H1 (cell line): ENCODE measurements around the gene STX19. TPM values are rescaled to one million over a fixed set of nuclear protein-coding genes. Genes with fewer than 3 reads are reported as not detected.

Experiments
- CTCF ChIA-PET: fragments of 300-600 bp; sonication (Branson Sonifier 250); formaldehyde crosslinking; loops from one replicate; lab custom pipeline; 2021; ENCODE audit not compliant: partially characterized antibody; lab: Charles Lee
- POLR2A ChIA-PET: fragments of 300-600 bp; sonication (Branson Sonifier 250); formaldehyde crosslinking; loops from one replicate; lab custom pipeline; 2021; ENCODE audit warnings: inconsistent platforms; ENCODE audit not compliant: partially characterized antibody; lab: Charles Lee
- DNase-seq, 2 experiments: peaks; one replicate each; pipeline versions ENCODE4 v3.0.0 to v3.0.0-alpha.2; 2010 to 2022; ENCODE audit warnings: low spot score in 2 of 2, low read depth in 1 of 2, mixed read lengths in 1 of 2
- FAIRE-seq: peaks from 2 replicates; lab custom pipeline; 2011; peaks lifted over from hg19 to GRCh38; lab: Jason Lieb, UNC
- H2AFZ ChIP-seq: 2 replicates; pipeline ENCODE4 v1.8.1; 2012; ENCODE audit warnings: low read length, inconsistent platforms
- H2AK5ac ChIP-seq: 2 replicates; pipeline ENCODE4 v1.6.1; 2013; ENCODE audit warnings: low read depth, low read length
- H2BK120ac ChIP-seq: replicated peaks from 2 replicates; pipeline ENCODE3; 2013; ENCODE audit warnings: low read depth, low read length, inconsistent platforms
- H2BK12ac ChIP-seq: 2 replicates; pipeline ENCODE4 v1.6.1; 2013; ENCODE audit warnings: low read depth, low read length
- H2BK15ac ChIP-seq: 2 replicates; pipeline ENCODE4 v1.6.1; 2013; ENCODE audit warnings: low read length
- H2BK20ac ChIP-seq: 2 replicates; pipeline ENCODE4 v1.6.1; 2013; ENCODE audit warnings: low read length
- H2BK5ac ChIP-seq: 2 replicates; pipeline ENCODE4 v1.6.1; 2013; ENCODE audit warnings: low read depth, low read length
- H3K14ac ChIP-seq: 2 replicates; pipeline ENCODE4 v1.6.1; 2013; ENCODE audit warnings: inconsistent platforms; ENCODE audit not compliant: insufficient read length
- H3K18ac ChIP-seq: 2 replicates; pipeline ENCODE4 v1.6.1; 2013; ENCODE audit warnings: low read length; ENCODE audit errors: extremely low read depth
- H3K23ac ChIP-seq: 2 replicates; pipeline ENCODE4 v1.6.1; 2013; ENCODE audit warnings: inconsistent platforms; ENCODE audit not compliant: insufficient read length
- H3K23me2 ChIP-seq: 2 replicates; pipeline ENCODE4 v1.6.1; 2013; ENCODE audit warnings: low read depth, low read length
- H3K27ac ChIP-seq: 2 replicates; pipeline ENCODE4 v1.6.1; 2011; ENCODE audit warnings: low read depth, low read length, inconsistent platforms
- H3K27me3 ChIP-seq, 4 experiments: replicated peaks in 1 of 4; 1 replicate in 1 of 4; 2 replicates in 3 of 4; pipeline versions ENCODE4 v1.6.1 to v1.8.1; 2011 to 2013; ENCODE audit warnings: low read length in 3 of 4, mild to moderate bottlenecking in 3 of 4, inconsistent platforms in 2 of 4, mixed read lengths in 2 of 4, moderate library complexity in 1 of 4; ENCODE audit not compliant: control insufficient read depth in 3 of 4, insufficient read depth in 3 of 4; ENCODE audit errors: extremely low read depth in 1 of 4
- H3K36me3 ChIP-seq, 4 experiments: 2 replicates each; pipeline versions ENCODE4 v1.6.1 to v1.8.1; 2011 to 2013; ENCODE audit warnings: mild to moderate bottlenecking in 4 of 4, low read length in 3 of 4, moderate library complexity in 2 of 4, control low read depth in 1 of 4, inconsistent platforms in 1 of 4; ENCODE audit not compliant: insufficient read depth in 4 of 4, control insufficient read depth in 2 of 4
- H3K4ac ChIP-seq: replicated peaks from 2 replicates; pipeline ENCODE3; 2013; ENCODE audit warnings: low read length, low read depth, mixed read lengths, inconsistent platforms; ENCODE audit not compliant: insufficient read length
- H3K4me1 ChIP-seq, 4 experiments: replicated peaks in 1 of 4; 1 replicate in 1 of 4; 2 replicates in 3 of 4; pipeline versions ENCODE4 v1.6.1 to v1.8.1; 2011 to 2013; ENCODE audit warnings: low read length in 3 of 4, inconsistent platforms in 2 of 4, mixed read lengths in 1 of 4; ENCODE audit not compliant: insufficient read depth in 4 of 4, control insufficient read depth in 3 of 4
- H3K4me2 ChIP-seq, 2 experiments: 2 replicates each; pipeline versions ENCODE4 v1.6.1 to v1.8.1; 2011 to 2013; ENCODE audit warnings: low read depth in 2 of 2, low read length in 2 of 2, control low read depth in 1 of 2, inconsistent platforms in 1 of 2, mild to moderate bottlenecking in 1 of 2; ENCODE audit not compliant: insufficient read depth in 1 of 2
- H3K4me3 ChIP-seq, 4 experiments: fragments of 200-600, 300-600 bp in 1 of 4; sonication (generic), shearing (Covaris generic), sonication (Bioruptor Twin) in 1 of 4; 2 replicates each; pipeline versions ENCODE4 v1.5.1 to v1.8.1; 2011 to 2016; ENCODE audit warnings: low read length in 4 of 4, low read depth in 3 of 4, control low read depth in 2 of 4, inconsistent platforms in 2 of 4, mild to moderate bottlenecking in 2 of 4, mixed read lengths in 1 of 4, moderate library complexity in 1 of 4; ENCODE audit not compliant: insufficient read depth in 2 of 4; ENCODE audit errors: extremely low read depth in 1 of 4
- H3K56ac ChIP-seq: replicated peaks from 2 replicates; pipeline ENCODE3; 2013; ENCODE audit warnings: low read depth, mild to moderate bottlenecking, mixed read lengths, low read length, inconsistent platforms; ENCODE audit not compliant: insufficient read length
- H3K79me1 ChIP-seq: 2 replicates; pipeline ENCODE4 v1.6.1; 2013; ENCODE audit warnings: low read depth, low read length, control low read depth
- H3K79me2 ChIP-seq, 2 experiments: 2 replicates each; pipeline versions ENCODE4 v1.6.1 to v1.8.1; 2012 to 2013; ENCODE audit warnings: low read length in 2 of 2, mild to moderate bottlenecking in 2 of 2, inconsistent platforms in 1 of 2; ENCODE audit not compliant: insufficient read depth in 2 of 2, control insufficient read depth in 1 of 2
- H3K9ac ChIP-seq, 4 experiments: replicated peaks in 1 of 4; 1 replicate in 1 of 4; 2 replicates in 3 of 4; pipeline versions ENCODE4 v1.6.1 to v1.8.1; 2011 to 2013; ENCODE audit warnings: low read depth in 3 of 4, low read length in 3 of 4, control low read depth in 2 of 4, mild to moderate bottlenecking in 2 of 4, moderate library complexity in 2 of 4, inconsistent platforms in 1 of 4; ENCODE audit errors: extremely low read depth in 1 of 4
- H3K9me3 ChIP-seq, 2 experiments: 2 replicates each; pipeline versions ENCODE4 v1.6.1 to v1.8.1; 2012 to 2013; ENCODE audit warnings: mild to moderate bottlenecking in 2 of 2, moderate library complexity in 2 of 2, control low read depth in 1 of 2, inconsistent platforms in 1 of 2, low read depth in 1 of 2, low read length in 1 of 2, mixed read lengths in 1 of 2; ENCODE audit not compliant: insufficient read depth in 2 of 2
- H4K20me1 ChIP-seq, 2 experiments: replicated peaks in 1 of 2; 2 replicates each; pipeline versions ENCODE3 to v1.8.1; 2011 to 2013; ENCODE audit warnings: inconsistent platforms in 2 of 2, low read length in 2 of 2, mild to moderate bottlenecking in 1 of 2; ENCODE audit not compliant: insufficient read depth in 2 of 2, control insufficient read depth in 1 of 2
- H4K5ac ChIP-seq: 2 replicates; pipeline ENCODE4 v1.6.1; 2013; ENCODE audit warnings: low read length, low read depth, mixed read lengths, inconsistent platforms; ENCODE audit not compliant: insufficient read length
- H4K8ac ChIP-seq: 2 replicates; pipeline ENCODE4 v1.8.0; 2013; ENCODE audit warnings: mild to moderate bottlenecking, moderate library complexity, low read length, inconsistent platforms; ENCODE audit not compliant: insufficient read depth; ENCODE audit errors: extremely low read depth
- H4K91ac ChIP-seq: replicated peaks from 2 replicates; pipeline ENCODE3; 2013; ENCODE audit warnings: low read length, mixed read lengths, inconsistent platforms; ENCODE audit not compliant: insufficient read length
- ATF3 ChIP-seq: IDR thresholded peaks from 2 replicates; pipeline ENCODE4 v1.6.1; 2011; ENCODE audit warnings: low read depth, mild to moderate bottlenecking, low read length; ENCODE audit not compliant: insufficient read depth
- BACH1 ChIP-seq: IDR thresholded peaks from 2 replicates; pipeline ENCODE4 v1.6.1; 2012; ENCODE audit warnings: low read length, improper control_type of control experiment
- CTBP2 ChIP-seq: IDR thresholded peaks from 2 replicates; pipeline ENCODE4 v1.7.0; 2011; ENCODE audit warnings: borderline replicate concordance, mild to moderate bottlenecking, moderate library complexity, mixed read lengths, low read length; ENCODE audit not compliant: insufficient read depth, insufficient read length
- RNF2 ChIP-seq: fragments of 200-900, 300-1000 bp; sonication (generic); IDR thresholded peaks from 2 replicates; pipeline ENCODE4 v1.7.1; 2016; ENCODE audit warnings: borderline replicate concordance, low read depth, mild to moderate bottlenecking, antibody characterized with exemption, low read length; ENCODE audit not compliant: poor library complexity, severe bottlenecking; ENCODE audit errors: missing control alignments
- SIRT6 ChIP-seq: IDR thresholded peaks from one replicate; pipeline ENCODE4 v1.7.1; 2012; ENCODE audit warnings: low read length, inconsistent platforms
- SP1 ChIP-seq: IDR thresholded peaks from 2 replicates; pipeline ENCODE4 v1.6.1; 2011; ENCODE audit warnings: low read depth, low read length
- WGBS, 2 experiments: shearing (Covaris generic) in 1 of 2; methylation state at CpG; one replicate each; pipeline versions ENCODE4 v1.1.6 to v1.1.7; 2013 to 2015; ENCODE audit warnings: low lambda C conversion rate in 2 of 2, mixed read lengths in 2 of 2, inconsistent platforms in 1 of 2, low coverage in 1 of 2, missing lambda C conversion rate in 1 of 2; ENCODE audit not compliant: insufficient replicate concordance in 2 of 2, insufficient coverage in 1 of 2, insufficient read length in 1 of 2; ENCODE audit errors: extremely low coverage in 1 of 2, missing lambda C conversion rate in 1 of 2; 5-methylcytosine and 5-hydroxymethylcytosine counted together
- long read RNA-seq, 2 experiments: library from RNA in 1 of 2; library from capped mRNA in 1 of 2; stranded (forward); transcript quantifications; one replicate each; pipeline ENCODE4 v2.0.0, GENCODE V29; 2021; ENCODE audit warnings: inconsistent platforms in 1 of 2
- polyA minus RNA-seq, 3 experiments: library from RNA; depleted of rRNA, polyadenylated mRNA; stranded (reverse); fragments of >200 nt; gene quantifications; 1 replicate in 2 of 3; 2 replicates in 1 of 3; pipeline ENCODE4 v1.2.3, GENCODE V29; 2011
- polyA plus RNA-seq, 7 experiments: library from polyadenylated mRNA; depleted of rRNA in 3 of 7; stranded (reverse) in 5 of 7; unstranded in 2 of 7; fragments of >200 nt in 5 of 7; fragments of 200-250 nt in 2 of 7; gene quantifications; 1 replicate in 5 of 7; 2 replicates in 1 of 7; 4 replicates in 1 of 7; pipeline versions ENCODE4 v1.2.1 to v1.2.3, GENCODE V29; 2011 to 2013; ENCODE audit warnings: missing spikeins in 2 of 7, mixed read lengths in 2 of 7
- total RNA-seq: library from RNA; stranded (reverse); fragmentation: NEBNext Ultra II Directional; extraction: Animal tissue kit (Norgen Biotek cat#: 25700); gene quantifications from 2 replicates; pipeline ENCODE4 v1.2.1, GENCODE V29; 2021

STX19 gene
- total RNA-seq (not detected in 2 replicates), polyA plus RNA-seq (2011; rRNA removed) (not detected in 2 replicates), polyA minus RNA-seq (2011; rRNA and poly(A)+ RNA removed) (not detected in 2 replicates)
- not detected for polyA plus RNA-seq (2011; cell fraction: cytosol; rRNA removed)
- polyA plus RNA-seq (2011; cell fraction: nucleus; rRNA removed) = not detected
- polyA plus RNA-seq (2012, experiment 1 of 2) = not detected in 4 replicates
- not detected for polyA plus RNA-seq (2012, experiment 2 of 2)
- polyA plus RNA-seq (2013, experiment 1 of 2) = not detected
- not detected for polyA plus RNA-seq (2013, experiment 2 of 2)
- polyA minus RNA-seq (2011; cell fraction: cytosol; rRNA and poly(A)+ RNA removed) = not detected
- not detected for polyA minus RNA-seq (2011; cell fraction: nucleus; rRNA and poly(A)+ RNA removed)
- long read RNA-seq, experiment 1 = 0 reads
- long read RNA-seq, experiment 2 = 0 reads

- H3K27me3 ChIP-seq = no peaks in the 10 kb centered on the region
- no peaks in the 10 kb centered on the region for H3K4me1 ChIP-seq
- no peak within 1 kb of the TSS for H3K18ac ChIP-seq
- no peak within 1 kb of the TSS for H4K8ac ChIP-seq
- H3K79me1 ChIP-seq = no peaks in the 10 kb centered on the region
- no peak within 1 kb of the TSS for H4K91ac ChIP-seq
- no peak within 1 kb of the TSS for H2BK20ac ChIP-seq
- H3K79me2 ChIP-seq = no peaks in the 10 kb centered on the region
- FAIRE-seq (no peak), DNase-seq (no peak)
- H3K9ac ChIP-seq = no peak within 1 kb of the TSS
- H3K9me3 ChIP-seq = no peaks in the 10 kb centered on the region
- no peak within 1 kb of the TSS for H2BK5ac ChIP-seq
- H4K20me1 ChIP-seq = no peaks in the 10 kb centered on the region
- no peaks in the 10 kb centered on the region for H3K36me3 ChIP-seq
- no peaks in the 10 kb centered on the region for H3K23me2 ChIP-seq
- H2AFZ ChIP-seq = no peak within 1 kb of the TSS
- H3K23ac ChIP-seq = no peak within 1 kb of the TSS
- H2BK12ac ChIP-seq = no peak within 1 kb of the TSS
- no peak within 1 kb of the TSS for H3K56ac ChIP-seq
- no peak within 1 kb of the TSS for H3K14ac ChIP-seq
- H3K4me2 ChIP-seq = no peak within 1 kb of the TSS
- WGBS, 2 experiments = 85% methylated on average over 8 of the region's 8 CpGs; no CpG with 5 or more reads in 1 of the 2 experiments
- H3K4me3 ChIP-seq = no peak within 1 kb of the TSS
- ChIA-PET CTCF (interaction anchor here (1.0 kb wide), 1 partner anchor 9 kb away, joined by 3 read pairs; no protein-coding TSS in a partner anchor), POLR2A (no interaction called here)
- H2BK15ac ChIP-seq = no peak within 1 kb of the TSS
- no peak within 1 kb of the TSS for H3K4ac ChIP-seq
- H3K27ac ChIP-seq = no peak within 1 kb of the TSS
- H4K5ac ChIP-seq = no peak within 1 kb of the TSS
- no peak within 1 kb of the TSS for H2AK5ac ChIP-seq
- no peak within 1 kb of the TSS for H2BK120ac ChIP-seq
- TF ChIP-seq ATF3 (no peak), SP1 (no peak), SIRT6 (no peak), RNF2 (no peak), BACH1 (no peak), CTBP2 (no peak)
Measured at GRCh38 chr3:94028093-94028837, at the start of gene STX19. Gene STX19 (minus strand): TSS chr3:94028597. CDS start chr3:94015269, 13,328 bp downstream.
